ENCODE results near the gene NGLY1.

The NGLY1 gene

DNA sequence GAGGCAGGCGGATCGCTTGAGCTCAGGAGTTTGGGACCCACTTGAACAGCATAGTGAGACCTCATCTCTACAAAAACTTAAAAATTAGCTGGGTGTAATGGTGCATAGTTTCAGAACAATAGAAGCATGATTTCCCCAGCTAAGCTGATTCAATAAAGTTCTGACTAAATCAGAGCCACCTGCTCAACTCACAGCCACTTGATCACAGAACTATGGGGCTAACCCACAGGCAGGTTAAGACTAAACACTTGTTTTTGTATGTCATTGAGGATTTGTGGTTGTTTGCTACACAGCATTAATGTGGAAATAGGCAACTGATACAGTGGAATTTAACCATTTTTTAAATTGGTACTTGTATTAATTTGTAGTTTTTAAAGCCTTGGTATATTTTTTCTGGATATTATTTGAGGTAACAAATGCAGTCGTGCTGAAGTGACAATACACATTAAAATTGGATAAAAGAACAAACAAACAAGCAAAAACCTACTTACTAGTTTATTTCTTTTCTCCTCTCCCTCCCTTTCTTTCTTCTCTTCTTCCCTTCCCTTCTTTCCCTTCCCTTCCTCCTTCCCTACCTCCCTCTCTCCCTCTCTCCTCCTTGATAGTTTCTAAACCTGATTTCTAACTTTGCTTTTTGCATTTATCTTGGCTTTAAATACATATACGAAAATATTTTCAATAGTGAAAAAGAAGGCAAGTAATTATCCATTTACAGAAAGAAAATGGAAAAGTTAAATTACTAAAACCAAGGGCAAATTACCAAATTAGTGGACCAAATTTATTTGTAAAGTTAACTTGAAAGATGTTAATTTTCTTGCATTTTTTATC is 38.7 kb upstream of the NGLY1 start:
- no peak overlapping the region for H3K27ac ChIP-seq
- TF ChIP-seq, protein P1, sequence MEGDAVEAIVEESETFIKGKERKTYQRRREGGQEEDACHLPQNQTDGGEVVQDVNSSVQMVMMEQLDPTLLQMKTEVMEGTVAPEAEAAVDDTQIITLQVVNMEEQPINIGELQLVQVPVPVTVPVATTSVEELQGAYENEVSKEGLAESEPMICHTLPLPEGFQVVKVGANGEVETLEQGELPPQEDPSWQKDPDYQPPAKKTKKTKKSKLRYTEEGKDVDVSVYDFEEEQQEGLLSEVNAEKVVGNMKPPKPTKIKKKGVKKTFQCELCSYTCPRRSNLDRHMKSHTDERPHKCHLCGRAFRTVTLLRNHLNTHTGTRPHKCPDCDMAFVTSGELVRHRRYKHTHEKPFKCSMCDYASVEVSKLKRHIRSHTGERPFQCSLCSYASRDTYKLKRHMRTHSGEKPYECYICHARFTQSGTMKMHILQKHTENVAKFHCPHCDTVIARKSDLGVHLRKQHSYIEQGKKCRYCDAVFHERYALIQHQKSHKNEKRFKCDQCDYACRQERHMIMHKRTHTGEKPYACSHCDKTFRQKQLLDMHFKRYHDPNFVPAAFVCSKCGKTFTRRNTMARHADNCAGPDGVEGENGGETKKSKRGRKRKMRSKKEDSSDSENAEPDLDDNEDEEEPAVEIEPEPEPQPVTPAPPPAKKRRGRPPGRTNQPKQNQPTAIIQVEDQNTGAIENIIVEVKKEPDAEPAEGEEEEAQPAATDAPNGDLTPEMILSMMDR (IDR thresholded peaks at IDR 0.05; ENCODE audit: low read depth, low read length) = no peak
- H3K9me3 ChIP-seq (ENCODE audit: severe bottlenecking) = no peaks in the 10 kb centered on the region
- H3K4me3 ChIP-seq (ENCODE audit: low read depth, low read length) = no peak overlapping the region
- H3K27me3 ChIP-seq (ENCODE audit: insufficient read depth, low read depth, severe bottlenecking) = no peaks in the 10 kb centered on the region
- no peak for DNase-seq
- no peaks in the 10 kb centered on the region for H3K36me3 ChIP-seq

DNA sequence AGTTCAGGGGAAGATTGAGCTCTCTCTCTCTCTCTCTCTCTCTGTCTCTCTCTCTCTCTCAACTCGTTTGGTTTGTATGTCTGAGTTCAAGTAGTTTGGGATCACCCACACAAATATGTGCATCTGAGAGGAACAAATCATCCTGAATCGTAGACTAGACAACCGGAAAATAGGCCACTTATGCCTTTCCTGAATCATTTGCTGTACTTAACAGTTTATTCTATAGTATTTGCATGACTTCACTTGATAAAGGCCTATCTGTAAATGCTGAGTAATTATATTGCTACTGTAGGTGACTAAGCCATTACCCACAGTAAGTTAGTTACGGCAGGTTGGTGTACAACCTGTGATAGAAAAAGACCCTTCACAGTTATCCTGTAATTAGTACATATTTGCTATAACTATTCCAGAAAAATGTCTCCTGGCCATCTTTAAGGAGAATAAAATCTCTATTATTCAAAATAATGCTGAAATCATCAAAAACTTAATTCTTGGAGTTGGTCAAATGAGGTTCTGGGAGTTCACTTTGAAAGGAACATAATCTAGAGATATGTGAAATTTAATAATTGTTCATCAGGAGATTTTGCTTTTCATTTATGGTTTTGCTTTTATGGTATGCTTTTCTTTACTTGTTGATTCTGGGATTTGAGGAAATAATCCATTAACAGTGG is 37.7 kb upstream of the NGLY1 start:
- no peak overlapping the region for H3K4me3 ChIP-seq (ENCODE audit: low read depth, low read length)
- H3K36me3 ChIP-seq = no peaks in the 10 kb centered on the region
- no peaks in the 10 kb centered on the region for H3K9me3 ChIP-seq (ENCODE audit: severe bottlenecking)
- no peak for DNase-seq
- TF ChIP-seq, protein P1 (IDR thresholded peaks at IDR 0.05; ENCODE audit: low read depth, low read length) = no peak
- H3K27me3 ChIP-seq (ENCODE audit: insufficient read depth, low read depth, severe bottlenecking) = no peaks in the 10 kb centered on the region
- H3K27ac ChIP-seq = no peak overlapping the region

- Histone ChIP-seq H3K27me3 (ENCODE audit: insufficient read depth, low read depth, severe bottlenecking) (no peaks in the 10 kb centered on the region), H3K4me3 (ENCODE audit: low read depth, low read length) (no peak overlapping the region), H3K36me3 (no peaks in the 10 kb centered on the region), H3K27ac (no peak overlapping the region), H3K9me3 (ENCODE audit: severe bottlenecking) (no peaks in the 10 kb centered on the region)
- TF ChIP-seq, protein P1 (IDR thresholded peaks at IDR 0.05; ENCODE audit: low read depth, low read length) = no peak
- no peak for DNase-seq
Observed at GRCh38 chr3:25820366-25820765, 37.1 kb upstream of the NGLY1 start.

DNA sequence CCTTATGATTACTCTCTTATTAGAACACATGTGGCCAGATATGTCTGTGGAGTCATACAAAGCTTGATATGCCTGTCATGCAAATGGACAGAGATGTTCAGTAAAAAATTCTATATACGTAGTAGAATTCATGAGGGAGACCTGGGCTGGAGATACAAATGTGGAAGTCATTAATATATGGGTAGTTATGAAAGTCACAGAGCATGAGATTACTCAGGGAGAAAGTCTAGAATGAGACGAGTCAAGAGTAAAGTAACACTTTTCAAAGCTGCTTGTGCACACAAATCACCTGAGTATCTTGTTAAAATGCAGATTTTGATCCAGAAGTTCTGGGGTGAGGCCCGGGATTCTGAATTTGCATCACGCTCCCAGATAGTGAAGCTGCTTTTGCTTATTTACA is 35.1 kb upstream of the NGLY1 start:
- Histone ChIP-seq H3K9me3 (ENCODE audit: severe bottlenecking) (no peaks in the 10 kb centered on the region), H3K27ac (no peak overlapping the region), H3K27me3 (ENCODE audit: insufficient read depth, low read depth, severe bottlenecking) (no peaks in the 10 kb centered on the region), H3K36me3 (no peaks in the 10 kb centered on the region), H3K4me3 (ENCODE audit: low read depth, low read length) (no peak overlapping the region)
- DNase-seq = no peak
- TF ChIP-seq, protein P1 (IDR thresholded peaks at IDR 0.05; ENCODE audit: low read depth, low read length) = no peak

DNA sequence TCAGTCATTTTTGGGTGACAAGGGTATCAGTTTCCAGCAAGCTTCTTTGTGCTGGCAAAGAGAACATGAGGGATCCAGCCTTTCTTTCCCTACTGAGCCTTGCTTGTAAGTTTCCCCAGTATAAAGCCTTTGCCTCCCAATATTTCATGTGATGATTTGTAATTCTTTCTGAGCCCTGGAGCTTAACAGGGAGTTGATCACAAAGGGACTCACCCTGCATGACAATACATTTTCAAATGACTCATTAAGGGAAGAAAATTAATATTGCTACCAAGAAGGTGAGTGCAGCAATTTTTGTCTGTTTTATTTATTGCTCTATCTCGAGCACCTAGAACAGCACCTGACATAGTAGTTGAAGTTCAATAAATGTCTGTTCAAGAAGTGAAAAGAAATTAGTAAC is 34.4 kb upstream of the NGLY1 start:
- no peak for DNase-seq
- Histone ChIP-seq H3K9me3 (ENCODE audit: severe bottlenecking) (no peaks in the 10 kb centered on the region), H3K27me3 (ENCODE audit: insufficient read depth, low read depth, severe bottlenecking) (no peaks in the 10 kb centered on the region), H3K36me3 (no peaks in the 10 kb centered on the region), H3K4me3 (ENCODE audit: low read depth, low read length) (no peak overlapping the region), H3K27ac (no peak overlapping the region)
- TF ChIP-seq, protein P1 (IDR thresholded peaks at IDR 0.05; ENCODE audit: low read depth, low read length) = no peak

Measured in WERI-Rb-1 (cell line).